Breast epithelium (tissue), 3 donors: Measurements from ENCODE around the gene CRB2.

Experiments
- POLR2A ChIP-seq: fragments of 450-650 bp; IDR thresholded peaks from one replicate; pipeline ENCODE4 v1.6.1; 2016; ENCODE audit warnings: antibody characterized with exemption, mild to moderate bottlenecking, moderate library complexity
- TF ChIP-seq, protein P1 (sequence below), 3 donors: fragments of 450-650 bp; IDR thresholded peaks; one replicate each; pipeline ENCODE4 v1.5.1; 2016 to 2017; ENCODE audit warnings: antibody characterized with exemption in 3 of 3, mild to moderate bottlenecking in 3 of 3, moderate library complexity in 3 of 3

DNA sequence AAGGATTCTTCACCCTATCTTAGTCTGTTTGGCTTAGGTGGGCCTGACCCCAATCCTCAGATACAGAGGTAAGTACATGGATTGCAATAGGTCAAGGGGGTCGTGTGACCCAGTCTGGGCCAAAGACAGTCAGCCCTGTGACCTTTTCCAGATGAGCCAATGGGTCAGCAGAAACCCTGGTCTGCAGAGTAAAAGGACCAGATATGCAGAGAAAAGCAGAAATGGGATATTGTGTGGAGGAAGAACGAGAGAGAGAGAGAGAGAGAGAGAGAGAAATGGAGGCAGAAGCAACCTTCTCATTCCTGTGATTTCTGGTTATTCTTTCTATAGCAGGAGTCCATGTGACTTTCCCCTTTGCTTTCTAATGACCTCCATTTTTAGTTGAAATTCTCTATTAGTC is 40.4 kb upstream of the CRB2 start:
- TF ChIP-seq, protein P1, sequence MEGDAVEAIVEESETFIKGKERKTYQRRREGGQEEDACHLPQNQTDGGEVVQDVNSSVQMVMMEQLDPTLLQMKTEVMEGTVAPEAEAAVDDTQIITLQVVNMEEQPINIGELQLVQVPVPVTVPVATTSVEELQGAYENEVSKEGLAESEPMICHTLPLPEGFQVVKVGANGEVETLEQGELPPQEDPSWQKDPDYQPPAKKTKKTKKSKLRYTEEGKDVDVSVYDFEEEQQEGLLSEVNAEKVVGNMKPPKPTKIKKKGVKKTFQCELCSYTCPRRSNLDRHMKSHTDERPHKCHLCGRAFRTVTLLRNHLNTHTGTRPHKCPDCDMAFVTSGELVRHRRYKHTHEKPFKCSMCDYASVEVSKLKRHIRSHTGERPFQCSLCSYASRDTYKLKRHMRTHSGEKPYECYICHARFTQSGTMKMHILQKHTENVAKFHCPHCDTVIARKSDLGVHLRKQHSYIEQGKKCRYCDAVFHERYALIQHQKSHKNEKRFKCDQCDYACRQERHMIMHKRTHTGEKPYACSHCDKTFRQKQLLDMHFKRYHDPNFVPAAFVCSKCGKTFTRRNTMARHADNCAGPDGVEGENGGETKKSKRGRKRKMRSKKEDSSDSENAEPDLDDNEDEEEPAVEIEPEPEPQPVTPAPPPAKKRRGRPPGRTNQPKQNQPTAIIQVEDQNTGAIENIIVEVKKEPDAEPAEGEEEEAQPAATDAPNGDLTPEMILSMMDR (IDR thresholded peaks at IDR 0.05): no peak
- no peak for TF ChIP-seq POLR2A
